ENCODE data around the gene ADARB1.

DNA sequence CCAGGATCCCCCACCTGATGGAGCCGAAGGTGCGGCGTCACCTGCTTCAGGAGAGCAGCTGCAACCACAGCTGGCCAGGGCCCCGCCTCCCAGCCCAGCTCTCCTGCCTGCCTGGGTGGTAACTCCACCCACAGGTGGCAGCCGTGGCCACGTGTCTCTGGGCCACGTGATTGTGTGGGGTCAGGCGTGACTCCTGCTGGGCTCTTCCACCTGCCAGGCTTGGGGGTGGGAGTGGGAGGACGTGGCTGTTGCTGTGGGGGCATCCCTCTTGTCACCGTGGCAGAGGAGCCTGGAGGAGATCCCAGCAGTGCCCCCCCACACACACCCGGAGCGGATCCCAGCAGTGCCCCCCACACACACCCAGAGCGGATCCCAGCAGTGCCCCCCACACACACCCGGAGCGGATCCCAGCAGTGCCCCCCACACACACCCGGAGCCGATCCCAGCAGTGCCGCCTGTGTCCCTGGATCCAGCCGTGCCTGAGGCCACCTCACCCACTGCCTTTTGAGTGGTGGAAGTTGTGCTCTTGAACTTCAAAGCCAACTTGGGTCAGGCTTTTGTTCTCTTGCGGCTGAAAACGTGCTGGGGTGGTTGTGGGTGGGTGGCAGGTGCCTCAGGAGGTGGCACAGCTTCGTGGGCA is 181.1 kb downstream of the ADARB1 start:
- TF ChIP-seq HOXB6 (CRISPR knock-in tag; IDR thresholded peaks at IDR 0.05; ENCODE audit: borderline replicate concordance) (no peak), FOXA3 (CRISPR knock-in tag; conservative IDR thresholded peaks at IDR 0.05 in 1 of 2, IDR thresholded peaks at IDR 0.05 in 1 of 2) (no peak), FOXA1 (IDR thresholded peaks at IDR 0.05; ENCODE audit: borderline replicate concordance) (no peak), ELF2 (CRISPR knock-in tag; IDR thresholded peaks at IDR 0.05) (no peak), ZNF165 (CRISPR knock-in tag; IDR thresholded peaks at IDR 0.05; ENCODE audit: borderline replicate concordance) (no peak), SPI1 (IDR thresholded peaks at IDR 0.05; ENCODE audit: borderline replicate concordance, low read depth, low read length) (no peak), SMAD3 (CRISPR knock-in tag; conservative IDR thresholded peaks at IDR 0.05) (no peak), NR3C1 (CRISPR knock-in tag; IDR thresholded peaks at IDR 0.05) (no peak), CREB1 (IDR thresholded peaks at IDR 0.05) (no peak), CREB1 (CRISPR knock-in tag; IDR thresholded peaks at IDR 0.05) (no peak; the same call in 1 of the 2 replicates), POLR2A (conservative IDR thresholded peaks at IDR 0.05) (no peak), SMC3 (conservative IDR thresholded peaks at IDR 0.05; ENCODE audit: insufficient read depth, low read depth, low read length) (no peak)
- TF ChIP-seq, protein P1, sequence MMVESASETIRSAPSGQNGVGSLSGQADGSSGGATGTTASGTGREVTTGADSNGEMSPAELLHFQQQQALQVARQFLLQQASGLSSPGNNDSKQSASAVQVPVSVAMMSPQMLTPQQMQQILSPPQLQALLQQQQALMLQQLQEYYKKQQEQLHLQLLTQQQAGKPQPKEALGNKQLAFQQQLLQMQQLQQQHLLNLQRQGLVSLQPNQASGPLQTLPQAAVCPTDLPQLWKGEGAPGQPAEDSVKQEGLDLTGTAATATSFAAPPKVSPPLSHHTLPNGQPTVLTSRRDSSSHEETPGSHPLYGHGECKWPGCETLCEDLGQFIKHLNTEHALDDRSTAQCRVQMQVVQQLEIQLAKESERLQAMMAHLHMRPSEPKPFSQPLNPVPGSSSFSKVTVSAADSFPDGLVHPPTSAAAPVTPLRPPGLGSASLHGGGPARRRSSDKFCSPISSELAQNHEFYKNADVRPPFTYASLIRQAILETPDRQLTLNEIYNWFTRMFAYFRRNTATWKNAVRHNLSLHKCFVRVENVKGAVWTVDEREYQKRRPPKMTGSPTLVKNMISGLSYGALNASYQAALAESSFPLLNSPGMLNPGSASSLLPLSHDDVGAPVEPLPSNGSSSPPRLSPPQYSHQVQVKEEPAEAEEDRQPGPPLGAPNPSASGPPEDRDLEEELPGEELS (CRISPR knock-in tag; IDR thresholded peaks at IDR 0.05; ENCODE audit: borderline replicate concordance), result no peak
- TF ChIP-seq, protein P2, sequence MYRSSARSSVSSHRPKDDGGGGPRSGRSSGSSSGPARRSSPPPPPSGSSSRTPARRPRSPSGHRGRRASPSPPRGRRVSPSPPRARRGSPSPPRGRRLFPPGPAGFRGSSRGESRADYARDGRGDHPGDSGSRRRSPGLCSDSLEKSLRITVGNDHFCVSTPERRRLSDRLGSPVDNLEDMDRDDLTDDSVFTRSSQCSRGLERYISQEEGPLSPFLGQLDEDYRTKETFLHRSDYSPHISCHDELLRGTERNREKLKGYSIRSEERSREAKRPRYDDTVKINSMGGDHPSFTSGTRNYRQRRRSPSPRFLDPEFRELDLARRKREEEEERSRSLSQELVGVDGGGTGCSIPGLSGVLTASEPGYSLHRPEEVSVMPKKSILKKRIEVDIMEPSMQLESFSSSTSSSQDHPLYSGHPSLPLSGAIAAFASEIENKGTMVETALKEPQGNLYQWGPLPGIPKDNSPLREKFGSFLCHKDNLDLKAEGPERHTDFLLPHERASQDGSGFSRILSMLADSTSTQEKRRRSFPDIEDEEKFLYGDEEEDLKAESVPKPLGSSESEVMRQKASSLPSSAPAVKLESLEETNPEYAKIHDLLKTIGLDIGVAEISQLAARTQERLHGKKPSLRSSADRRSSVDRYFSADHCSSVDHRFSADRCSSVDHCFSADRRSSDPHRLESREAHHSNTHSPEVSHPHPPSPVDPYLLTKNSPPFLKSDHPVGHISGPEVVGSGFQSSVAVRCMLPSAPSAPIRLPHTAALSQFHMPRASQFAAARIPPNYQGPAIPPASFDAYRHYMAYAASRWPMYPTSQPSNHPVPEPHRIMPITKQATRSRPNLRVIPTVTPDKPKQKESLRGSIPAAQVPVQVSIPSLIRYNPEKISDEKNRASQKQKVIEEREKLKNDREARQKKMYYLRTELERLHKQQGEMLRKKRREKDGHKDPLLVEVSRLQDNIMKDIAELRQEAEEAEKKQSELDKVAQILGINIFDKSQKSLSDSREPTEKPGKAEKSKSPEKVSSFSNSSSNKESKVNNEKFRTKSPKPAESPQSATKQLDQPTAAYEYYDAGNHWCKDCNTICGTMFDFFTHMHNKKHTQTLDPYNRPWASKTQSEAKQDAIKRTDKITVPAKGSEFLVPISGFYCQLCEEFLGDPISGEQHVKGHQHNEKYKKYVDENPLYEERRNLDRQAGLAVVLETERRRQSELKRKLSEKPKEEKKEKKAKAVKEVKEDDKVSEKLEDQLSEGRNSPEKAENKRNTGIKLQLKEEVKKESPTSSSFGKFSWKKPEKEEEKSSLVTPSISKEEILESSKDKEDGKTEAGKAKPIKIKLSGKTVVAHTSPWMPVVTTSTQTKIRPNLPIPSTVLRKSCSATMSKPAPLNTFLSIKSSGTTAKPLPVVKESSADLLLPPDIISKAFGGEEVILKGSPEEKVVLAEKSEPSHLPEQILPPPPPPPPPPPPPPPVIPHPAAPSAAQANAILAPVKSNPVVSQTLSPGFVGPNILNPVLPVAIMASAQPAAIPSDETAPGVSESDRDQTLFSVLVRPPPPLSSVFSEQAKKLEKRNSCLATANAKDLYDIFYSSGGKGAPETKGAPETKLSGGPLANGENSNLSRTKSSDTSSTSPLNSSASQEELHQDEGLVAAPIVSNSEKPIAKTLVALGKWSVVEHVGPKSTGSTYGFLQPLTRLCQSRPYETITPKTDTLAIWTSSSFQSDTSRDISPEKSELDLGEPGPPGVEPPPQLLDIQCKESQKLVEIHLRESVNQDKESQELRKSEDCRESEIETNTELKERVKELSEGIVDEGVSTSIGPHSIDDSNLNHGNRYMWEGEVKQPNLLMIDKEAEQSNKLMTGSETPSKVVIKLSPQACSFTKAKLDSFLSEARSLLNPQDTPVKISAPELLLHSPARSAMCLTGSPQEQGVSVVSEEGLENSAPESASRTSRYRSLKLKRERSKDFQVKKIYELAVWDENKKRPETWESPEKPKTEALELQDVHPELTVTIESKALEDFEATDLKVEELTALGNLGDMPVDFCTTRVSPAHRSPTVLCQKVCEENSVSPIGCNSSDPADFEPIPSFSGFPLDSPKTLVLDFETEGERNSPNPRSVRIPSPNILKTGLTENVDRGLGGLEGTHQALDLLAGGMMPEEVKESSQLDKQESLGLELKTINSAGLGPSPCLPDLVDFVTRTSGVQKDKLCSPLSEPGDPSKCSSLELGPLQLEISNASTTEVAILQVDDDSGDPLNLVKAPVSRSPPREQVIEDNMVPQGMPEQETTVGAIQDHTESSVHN (IDR thresholded peaks at IDR 0.05; ENCODE audit: borderline replicate concordance in 1 of 2, low read depth in 1 of 2), result no peak
- TF ChIP-seq, protein P3, sequence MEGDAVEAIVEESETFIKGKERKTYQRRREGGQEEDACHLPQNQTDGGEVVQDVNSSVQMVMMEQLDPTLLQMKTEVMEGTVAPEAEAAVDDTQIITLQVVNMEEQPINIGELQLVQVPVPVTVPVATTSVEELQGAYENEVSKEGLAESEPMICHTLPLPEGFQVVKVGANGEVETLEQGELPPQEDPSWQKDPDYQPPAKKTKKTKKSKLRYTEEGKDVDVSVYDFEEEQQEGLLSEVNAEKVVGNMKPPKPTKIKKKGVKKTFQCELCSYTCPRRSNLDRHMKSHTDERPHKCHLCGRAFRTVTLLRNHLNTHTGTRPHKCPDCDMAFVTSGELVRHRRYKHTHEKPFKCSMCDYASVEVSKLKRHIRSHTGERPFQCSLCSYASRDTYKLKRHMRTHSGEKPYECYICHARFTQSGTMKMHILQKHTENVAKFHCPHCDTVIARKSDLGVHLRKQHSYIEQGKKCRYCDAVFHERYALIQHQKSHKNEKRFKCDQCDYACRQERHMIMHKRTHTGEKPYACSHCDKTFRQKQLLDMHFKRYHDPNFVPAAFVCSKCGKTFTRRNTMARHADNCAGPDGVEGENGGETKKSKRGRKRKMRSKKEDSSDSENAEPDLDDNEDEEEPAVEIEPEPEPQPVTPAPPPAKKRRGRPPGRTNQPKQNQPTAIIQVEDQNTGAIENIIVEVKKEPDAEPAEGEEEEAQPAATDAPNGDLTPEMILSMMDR (IDR thresholded peaks at IDR 0.05 in 2 of 3, conservative IDR thresholded peaks at IDR 0.05 in 1 of 3; ENCODE audit: insufficient read depth in 2 of 3, low read depth in 1 of 3, low read length in 3 of 3), result no peak

All from K562 (cell line).